ENCODE measurements around the gene PEAK1. TPM values are rescaled to one million over a fixed set of nuclear protein-coding genes. Genes with fewer than 3 reads are reported as not detected.
"Not testable (repeated sequence)": the region's sequence is repeated elsewhere in the genome, so short reads cannot be mapped to it uniquely, and the experiment has no call there.

The PEAK1 gene
- total RNA-seq, 1 experiment from 2014 or later: 58.7 TPM

GRCh38 chr15:77185242-77185785, 234.6 kb downstream of the PEAK1 start:
- no TSS peak for BruUV-seq (replicated peaks)
- ATAC-seq (no peak), DNase-seq (ENCODE audit: low read depth, low spot score) (no peak)
- in situ Hi-C loops (cut with HindIII; ENCODE audit: low pct_unique_long_range_greater_than_20kb, low sequenced_read_pairs) (no loop called here), intact Hi-C loops (cut with micrococcal nuclease; ENCODE audit: unreplicated experiment) (loop anchor here (10.0 kb wide), 1 partner anchor 309 kb away; no protein-coding TSS in a partner anchor)
- no peak for TF ChIP-seq REST (IDR thresholded peaks at IDR 0.05; ENCODE audit: insufficient read depth in 1 of 2, low read depth in 2 of 2, low read length in 1 of 2)
- no peak for TF ChIP-seq CTCF (IDR thresholded peaks at IDR 0.05)
- TF ChIP-seq SIN3A (IDR thresholded peaks at IDR 0.05; ENCODE audit: borderline replicate concordance, insufficient read depth, low read depth, low read length): no peak
- no peak for TF ChIP-seq TCF7L2 (IDR thresholded peaks at IDR 0.05; ENCODE audit: low read depth, low read length)
- TF ChIP-seq POLR2AphosphoS5 (IDR thresholded peaks at IDR 0.05; ENCODE audit: low read depth, low read length): no peak
- Histone ChIP-seq H3K4me3 (ENCODE audit: low read depth in 2 of 2, low read length in 2 of 2) (no peak overlapping the region), H3K4me1 (ENCODE audit: control insufficient read depth, insufficient read depth, low read length) (peaks cover 4% of the 10 kb centered on the region; the same call in 1 of the 2 replicates), H3K27ac (ENCODE audit: low read length) (no peak overlapping the region), H3K9me3 (ENCODE audit: control insufficient read depth, insufficient read depth, low read depth, low read length) (no peaks in the 10 kb centered on the region), H3K36me3 (ENCODE audit: control insufficient read depth, insufficient read depth, low read length) (no peaks in the 10 kb centered on the region), H3K27me3 (ENCODE audit: control insufficient read depth, insufficient read depth, low read length) (no peaks in the 10 kb centered on the region)
- ChIA-PET CTCF (no interaction called here), POLR2A (no interaction called here)

GRCh38 chr15:77184352-77184751, 235.6 kb downstream of the PEAK1 start:
- DNase-seq (ENCODE audit: low read depth, low spot score); BruUV-seq (replicated peaks); POLR2A ChIA-PET; H3K27me3 ChIP-seq (ENCODE audit: control insufficient read depth, insufficient read depth, low read length); in situ Hi-C loops (cut with HindIII; ENCODE audit: low pct_unique_long_range_greater_than_20kb, low sequenced_read_pairs); H3K4me1 ChIP-seq (ENCODE audit: control insufficient read depth, insufficient read depth, low read length); H3K36me3 ChIP-seq (ENCODE audit: control insufficient read depth, insufficient read depth, low read length); H3K27ac ChIP-seq (ENCODE audit: low read length); H3K9me3 ChIP-seq (ENCODE audit: control insufficient read depth, insufficient read depth, low read depth, low read length); CTCF ChIA-PET; ATAC-seq; H3K4me3 ChIP-seq (ENCODE audit: low read depth in 2 of 2, low read length in 2 of 2): not testable (repeated sequence)
- intact Hi-C loops (cut with micrococcal nuclease; ENCODE audit: unreplicated experiment): loop anchor here (10.0 kb wide), 1 partner anchor 310 kb away; no protein-coding TSS in a partner anchor

GRCh38 chr15:77183066-77183465, 236.8 kb downstream of the PEAK1 start:
- intact Hi-C loops (cut with micrococcal nuclease; ENCODE audit: unreplicated experiment) (loop anchor here (10.0 kb wide), 1 partner anchor 312 kb away; no protein-coding TSS in a partner anchor), in situ Hi-C loops (cut with HindIII; ENCODE audit: low pct_unique_long_range_greater_than_20kb, low sequenced_read_pairs) (no loop called here)
- BruUV-seq (replicated peaks): no TSS peak
- TF ChIP-seq CTCF (IDR thresholded peaks at IDR 0.05) (no peak), SIN3A (IDR thresholded peaks at IDR 0.05; ENCODE audit: borderline replicate concordance, insufficient read depth, low read depth, low read length) (no peak), POLR2AphosphoS5 (IDR thresholded peaks at IDR 0.05; ENCODE audit: low read depth, low read length) (no peak)
- DNase-seq (ENCODE audit: low read depth, low spot score) (no peak), ATAC-seq (no peak)
- H3K27me3 ChIP-seq (ENCODE audit: control insufficient read depth, insufficient read depth, low read length): no peaks in the 10 kb centered on the region
- POLR2A ChIA-PET: interaction anchor here (0.7 kb wide), 1 partner anchor 312 kb away, joined by 9 read pairs; no protein-coding TSS in a partner anchor
- H3K36me3 ChIP-seq (ENCODE audit: control insufficient read depth, insufficient read depth, low read length): no peaks in the 10 kb centered on the region
- H3K9me3 ChIP-seq (ENCODE audit: control insufficient read depth, insufficient read depth, low read depth, low read length): no peaks in the 10 kb centered on the region
- peaks cover 4% of the 10 kb centered on the region; the same call in 1 of the 2 replicates for H3K4me1 ChIP-seq (ENCODE audit: control insufficient read depth, insufficient read depth, low read length)
- no peak overlapping the region for H3K4me3 ChIP-seq (ENCODE audit: low read depth in 2 of 2, low read length in 2 of 2)
- CTCF ChIA-PET: interaction anchor here (0.7 kb wide), 1 partner anchor 692 kb away, joined by 3 read pairs; no protein-coding TSS in a partner anchor
- H3K27ac ChIP-seq (ENCODE audit: low read length): no peak overlapping the region
